Keratinocyte (primary cell): ENCODE data around the gene HERC6. TPM values are rescaled to one million over a fixed set of nuclear protein-coding genes. Genes with fewer than 3 reads are reported as not detected.

ENCODE experiments used
- DNase-seq: peaks from one replicate; pipeline ENCODE4 v3.0.0-alpha.2; 2011; ENCODE audit warnings: low read depth, missing footprints, low spot score
- FAIRE-seq: peaks from 2 replicates; lab custom pipeline; 2011; peaks lifted over from hg19 to GRCh38; lab: Jason Lieb, UNC
- H2AFZ ChIP-seq: 2 replicates; pipeline ENCODE4 v1.6.0; 2012; ENCODE audit warnings: low read length, control low read depth, inconsistent platforms; ENCODE audit not compliant: control insufficient read depth
- H3K27ac ChIP-seq: 2 replicates; pipeline ENCODE4 v1.5.1; 2011; ENCODE audit warnings: low read length; ENCODE audit not compliant: control insufficient read depth, insufficient read depth
- H3K27me3 ChIP-seq: 3 replicates; pipeline ENCODE4 v1.6.0; 2011; ENCODE audit warnings: low read length; ENCODE audit not compliant: control insufficient read depth, insufficient read depth; ENCODE audit errors: extremely low read depth
- H3K36me3 ChIP-seq, 2 experiments: 2 replicates in 1 of 2; 3 replicates in 1 of 2; pipeline ENCODE4 v1.5.1; 2011; ENCODE audit warnings: low read length in 2 of 2, mild to moderate bottlenecking in 1 of 2; ENCODE audit not compliant: control insufficient read depth in 2 of 2, insufficient read depth in 2 of 2; ENCODE audit errors: extremely low read depth in 1 of 2
- H3K4me1 ChIP-seq: 3 replicates; pipeline ENCODE4 v1.5.1; 2011; ENCODE audit warnings: low read length; ENCODE audit not compliant: control insufficient read depth, insufficient read depth; ENCODE audit errors: extremely low read depth
- H3K4me2 ChIP-seq: 3 replicates; pipeline ENCODE4 v1.6.0; 2011; ENCODE audit warnings: low read depth, low read length; ENCODE audit not compliant: control insufficient read depth, insufficient read depth; ENCODE audit errors: extremely low read depth
- H3K4me3 ChIP-seq, 3 experiments: fragments of 200-600 bp in 1 of 3; sonication (generic) in 1 of 3; 2 replicates in 2 of 3; 3 replicates in 1 of 3; pipeline ENCODE4 v1.5.1; 2011 to 2016; ENCODE audit warnings: low read length in 3 of 3, mild to moderate bottlenecking in 3 of 3, control low read depth in 2 of 3, inconsistent platforms in 1 of 3, low read depth in 1 of 3, mixed read lengths in 1 of 3, mixed run types in 1 of 3, moderate library complexity in 1 of 3; ENCODE audit not compliant: control insufficient read depth in 2 of 3, insufficient read depth in 2 of 3; ENCODE audit errors: extremely low read depth in 1 of 3
- H3K79me2 ChIP-seq: 2 replicates; pipeline ENCODE4 v1.6.0; 2012; ENCODE audit warnings: low read length; ENCODE audit not compliant: control insufficient read depth, insufficient read depth
- H3K9ac ChIP-seq: 3 replicates; pipeline ENCODE4 v1.6.0; 2011; ENCODE audit warnings: low read length; ENCODE audit not compliant: control insufficient read depth, insufficient read depth; ENCODE audit errors: extremely low read depth
- H3K9me1 ChIP-seq: 3 replicates; pipeline ENCODE4 v1.6.0; 2011; ENCODE audit warnings: low read length; ENCODE audit not compliant: control insufficient read depth, insufficient read depth; ENCODE audit errors: extremely low read depth
- H3K9me3 ChIP-seq: 2 replicates; pipeline ENCODE4 v1.5.1; 2012; ENCODE audit warnings: low read depth, low read length; ENCODE audit not compliant: control insufficient read depth
- H4K20me1 ChIP-seq: 3 replicates; pipeline ENCODE4 v1.6.0; 2011; ENCODE audit warnings: low read length; ENCODE audit not compliant: control insufficient read depth, insufficient read depth; ENCODE audit errors: extremely low read depth
- EZH2 ChIP-seq: IDR thresholded peaks from one replicate; pipeline ENCODE4 v1.6.1; 2012; ENCODE audit warnings: inconsistent platforms, mild to moderate bottlenecking, low read length, moderate library complexity
- dilution Hi-C: fragments of 300-500 bp; cut with MboI; formaldehyde crosslinking; loops from one replicate; pipeline ENCODE4 v1.7.0; 2020; ENCODE audit warnings: low sequenced_read_pairs; ENCODE audit not compliant: extremely low pct_ligation_motif_present
- polyA minus RNA-seq, 3 experiments: library from RNA; depleted of rRNA, polyadenylated mRNA; stranded (reverse); fragments of >200 nt; gene quantifications; 1 replicate in 1 of 3; 2 replicates in 1 of 3; 3 replicates in 1 of 3; pipeline ENCODE4 v1.2.3, GENCODE V29; 2011
- polyA plus RNA-seq, 5 experiments: library from polyadenylated mRNA; depleted of rRNA in 3 of 5; stranded (reverse) in 3 of 5; stranded (forward) in 1 of 5; unstranded in 1 of 5; fragments of >200 nt; gene quantifications; 1 replicate in 1 of 5; 2 replicates in 3 of 5; 3 replicates in 1 of 5; pipeline versions ENCODE4 v1.2.1 to v1.2.3, GENCODE V29; 2011 to 2012; ENCODE audit warnings: missing spikeins in 2 of 5, low read depth in 1 of 5, low replicate concordance in 1 of 5
- TF ChIP-seq, protein P1 (sequence below), 3 experiments: IDR thresholded peaks in 1 of 3; conservative IDR thresholded peaks in 1 of 3; optimal IDR thresholded peaks in 1 of 3; 2 replicates in 2 of 3; 3 replicates in 1 of 3; pipeline versions ENCODE3 to v1.5.1; 2011; ENCODE audit warnings: low read length in 3 of 3, mild to moderate bottlenecking in 3 of 3, moderate library complexity in 2 of 3, control low read depth in 1 of 3, inconsistent platforms in 1 of 3; ENCODE audit not compliant: insufficient read depth in 2 of 3; ENCODE audit errors: extremely low read depth in 1 of 3

The HERC6 gene
- polyA plus RNA-seq, result 33.9 to 36.0 TPM (median 34.1 TPM) in 3 replicates
- 1.8 TPM for polyA plus RNA-seq (2011; ENCODE audit: low read depth)
- 17.9 and 31.1 TPM in 2 replicates for polyA plus RNA-seq (2011; cell fraction: cytosol; rRNA removed)
- 29.8 and 31.6 TPM in 2 replicates for polyA plus RNA-seq (2011; cell fraction: nucleus; rRNA removed)
- polyA plus RNA-seq (2012; ENCODE audit: low replicate concordance), result 2.0 and 28.6 TPM in 2 replicates
- polyA minus RNA-seq, result 91.6 to 124 TPM (median 109 TPM) in 3 replicates
- polyA minus RNA-seq (2011; cell fraction: cytosol; rRNA and poly(A)+ RNA removed), result 45.7 TPM
- polyA minus RNA-seq (2011; cell fraction: nucleus; rRNA and poly(A)+ RNA removed), result 30.4 and 52.4 TPM in 2 replicates

DNA sequence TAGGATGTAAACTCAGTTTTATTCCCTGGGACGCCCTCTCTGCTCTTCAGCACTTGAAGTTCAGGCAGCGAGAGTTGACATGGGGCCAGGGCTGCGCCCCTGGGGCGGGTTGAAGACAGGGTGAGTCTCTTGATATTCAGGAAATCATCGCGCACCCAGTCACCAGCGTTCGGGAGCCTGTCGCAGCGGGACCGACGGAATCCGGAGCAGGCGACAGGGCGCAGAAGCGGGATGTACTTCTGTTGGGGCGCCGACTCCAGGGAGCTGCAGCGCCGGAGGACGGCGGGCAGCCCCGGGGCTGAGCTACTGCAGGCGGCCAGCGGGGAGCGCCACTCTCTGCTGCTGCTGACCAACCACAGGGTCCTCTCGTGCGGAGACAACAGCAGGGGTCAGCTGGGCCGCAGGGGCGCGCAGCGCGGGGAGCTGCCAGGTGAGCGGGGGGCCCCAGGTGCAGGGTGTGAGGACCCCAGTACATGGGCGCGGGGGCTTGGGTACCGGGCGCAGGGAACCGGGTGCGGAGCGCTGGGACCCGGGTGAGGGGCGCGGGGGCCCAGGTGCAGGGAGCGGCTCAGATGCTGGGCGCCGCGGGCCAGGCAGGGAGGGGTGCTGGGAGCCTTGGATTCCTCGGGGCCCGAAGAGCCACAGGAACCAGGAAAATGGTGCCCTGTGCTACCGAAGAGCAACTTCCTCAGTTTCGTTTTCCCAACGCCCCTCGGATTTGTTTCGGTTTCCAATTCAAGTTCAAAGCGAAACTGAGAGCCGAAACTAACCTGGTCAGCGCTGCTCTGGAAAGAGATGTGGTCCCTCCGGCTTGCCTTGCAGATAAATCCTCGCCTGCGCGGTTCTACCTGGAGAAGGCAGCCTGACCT is at the start of gene HERC6:
Gene HERC6, plus strand, starts transcription at position 162 of the 869 bp plus-strand sequence. Its CDS starts 70 bp downstream, at position 232.
- Histone ChIP-seq H3K9me1 (no peaks in the 10 kb centered on the region), H3K36me3 (no peaks in the 10 kb centered on the region), H4K20me1 (no peaks in the 10 kb centered on the region), H2AFZ (peak within 1 kb of the TSS; percentile 90), H3K9me3 (no peaks in the 10 kb centered on the region), H3K27ac (peak within 1 kb of the TSS; percentile 75), H3K4me2 (peak within 1 kb of the TSS; percentile 72), H3K4me3 (peak within 1 kb of the TSS; percentile 78 to 94 (median 88)), H3K9ac (peak within 1 kb of the TSS; percentile 86), H3K4me1 (no peaks in the 10 kb centered on the region), H3K79me2 (no peaks in the 10 kb centered on the region), H3K27me3 (no peaks in the 10 kb centered on the region)
- dilution Hi-C loops, result no loop called here
- FAIRE-seq (peak; percentile 69), DNase-seq (peak; percentile 11)
- TF ChIP-seq, protein P1, sequence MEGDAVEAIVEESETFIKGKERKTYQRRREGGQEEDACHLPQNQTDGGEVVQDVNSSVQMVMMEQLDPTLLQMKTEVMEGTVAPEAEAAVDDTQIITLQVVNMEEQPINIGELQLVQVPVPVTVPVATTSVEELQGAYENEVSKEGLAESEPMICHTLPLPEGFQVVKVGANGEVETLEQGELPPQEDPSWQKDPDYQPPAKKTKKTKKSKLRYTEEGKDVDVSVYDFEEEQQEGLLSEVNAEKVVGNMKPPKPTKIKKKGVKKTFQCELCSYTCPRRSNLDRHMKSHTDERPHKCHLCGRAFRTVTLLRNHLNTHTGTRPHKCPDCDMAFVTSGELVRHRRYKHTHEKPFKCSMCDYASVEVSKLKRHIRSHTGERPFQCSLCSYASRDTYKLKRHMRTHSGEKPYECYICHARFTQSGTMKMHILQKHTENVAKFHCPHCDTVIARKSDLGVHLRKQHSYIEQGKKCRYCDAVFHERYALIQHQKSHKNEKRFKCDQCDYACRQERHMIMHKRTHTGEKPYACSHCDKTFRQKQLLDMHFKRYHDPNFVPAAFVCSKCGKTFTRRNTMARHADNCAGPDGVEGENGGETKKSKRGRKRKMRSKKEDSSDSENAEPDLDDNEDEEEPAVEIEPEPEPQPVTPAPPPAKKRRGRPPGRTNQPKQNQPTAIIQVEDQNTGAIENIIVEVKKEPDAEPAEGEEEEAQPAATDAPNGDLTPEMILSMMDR (optimal IDR thresholded peaks at IDR 0.05 in 1 of 3, IDR thresholded peaks at IDR 0.05 in 1 of 3, conservative IDR thresholded peaks at IDR 0.05 in 1 of 3; ENCODE audit: extremely low read depth in 1 of 3, insufficient read depth in 2 of 3, low read length in 3 of 3), result peak; percentile 55 to 87 (median 80)
- no peak for TF ChIP-seq EZH2

DNA sequence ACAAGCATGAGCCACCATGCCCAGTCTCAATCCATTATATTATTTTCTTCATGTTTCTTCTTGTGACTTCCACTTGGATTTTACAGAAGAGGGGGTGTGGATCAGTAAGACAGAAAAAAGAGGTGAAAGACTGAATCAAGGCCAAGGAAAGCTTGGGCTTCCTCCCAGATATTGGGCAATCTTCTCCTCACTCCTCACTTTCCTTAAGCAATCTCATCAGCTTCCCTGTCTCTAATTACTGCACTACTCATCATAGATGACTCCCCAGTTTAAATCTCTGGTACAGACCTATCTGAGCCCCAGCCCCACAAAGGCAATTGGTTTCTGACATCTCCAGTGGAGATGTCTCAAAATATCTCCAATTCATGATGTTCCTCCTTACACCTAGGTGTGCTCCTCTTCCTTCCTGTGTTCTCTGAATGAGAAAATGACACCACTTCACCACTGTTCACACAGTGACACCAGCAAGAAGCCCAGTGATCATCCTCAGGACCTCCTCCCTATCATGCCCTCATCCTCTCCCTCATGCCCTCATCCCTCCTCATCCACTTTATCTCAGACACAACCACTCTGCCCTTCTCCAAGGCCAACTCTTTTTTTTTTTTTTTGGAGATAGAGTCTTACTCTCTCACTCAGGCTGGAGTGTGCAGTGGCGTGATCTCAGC is 44.8 kb upstream of the HERC6 start:
- Histone ChIP-seq H3K9ac (no peak overlapping the region), H3K79me2 (no peaks in the 10 kb centered on the region), H4K20me1 (no peaks in the 10 kb centered on the region), H3K36me3 (no peaks in the 10 kb centered on the region), H2AFZ (no peak overlapping the region), H3K4me1 (no peaks in the 10 kb centered on the region), H3K9me3 (no peaks in the 10 kb centered on the region), H3K9me1 (no peaks in the 10 kb centered on the region), H3K27ac (no peak overlapping the region), H3K4me3 (no peak overlapping the region), H3K27me3 (no peaks in the 10 kb centered on the region), H3K4me2 (no peak overlapping the region)
- dilution Hi-C loops, result no loop called here
- FAIRE-seq (no peak), DNase-seq (no peak)
- no peak for TF ChIP-seq EZH2
- TF ChIP-seq, protein P1 (optimal IDR thresholded peaks at IDR 0.05 in 1 of 3, IDR thresholded peaks at IDR 0.05 in 1 of 3, conservative IDR thresholded peaks at IDR 0.05 in 1 of 3; ENCODE audit: extremely low read depth in 1 of 3, insufficient read depth in 2 of 3, low read length in 3 of 3), result no peak
